Uterus (tissue), 4 donors: Measurements from ENCODE around the gene CPTP. TPM values are rescaled to one million over a fixed set of nuclear protein-coding genes. Genes with fewer than 3 reads are reported as not detected.

Experiments used
- DNase-seq, 2 donors: peaks; one replicate each; pipeline ENCODE4 v3.0.0-alpha.2; 2019 to 2020
- H3K27ac ChIP-seq, 2 donors: fragments of 200-600 bp; sonication (generic); 1 replicate in 1 of 2; 2 replicates in 1 of 2; pipeline ENCODE4 v1.5.1; 2016 to 2018
- H3K27me3 ChIP-seq, 2 donors: fragments of 200-600 bp; sonication (generic); one replicate each; pipeline ENCODE4 v1.5.1; 2018 to 2019; ENCODE audit warnings: control low read depth in 1 of 2
- H3K36me3 ChIP-seq, 2 donors: fragments of 200-600 bp; sonication (generic); one replicate each; pipeline ENCODE4 v1.5.1; 2019; ENCODE audit warnings: control low read depth in 1 of 2
- H3K4me1 ChIP-seq, 2 donors: fragments of 200-600 bp; sonication (generic); one replicate each; pipeline ENCODE4 v1.5.1; 2018 to 2019; ENCODE audit warnings: control low read depth in 1 of 2
- H3K4me3 ChIP-seq, 2 donors: fragments of 200-600 bp; sonication (generic); 1 replicate in 1 of 2; 2 replicates in 1 of 2; pipeline ENCODE4 v1.5.1; 2018 to 2019; ENCODE audit warnings: mild to moderate bottlenecking in 1 of 2
- H3K9me3 ChIP-seq, 2 donors: fragments of 200-600 bp; sonication (generic); one replicate each; pipeline ENCODE4 v1.5.1; 2019; ENCODE audit warnings: control low read depth in 1 of 2
- CTCF ChIP-seq, 4 experiments: fragments of 200-600 bp in 2 of 4; fragments of 450-650 bp in 2 of 4; sonication (generic) in 2 of 4; IDR thresholded peaks; one replicate each; pipeline ENCODE4 v1.5.1; 2016 to 2019; ENCODE audit warnings: antibody characterized with exemption in 4 of 4, mild to moderate bottlenecking in 2 of 4, moderate library complexity in 1 of 4
- POLR2A ChIP-seq, 2 donors: fragments of 450-650 bp; IDR thresholded peaks; one replicate each; pipeline ENCODE4 v1.6.1; 2016; ENCODE audit warnings: antibody characterized with exemption in 2 of 2, mild to moderate bottlenecking in 1 of 2, moderate library complexity in 1 of 2
- intact Hi-C: fragments of 100-400 bp; cut with DNase I; formaldehyde crosslinking; loops from one replicate; pipeline ENCODE4 v1.15.1; 2023; ENCODE audit warnings: low total_unique reads
- total RNA-seq, 4 donors: library from RNA; depleted of rRNA in 3 of 4; stranded (reverse); fragments of >200 nt in 3 of 4; gene quantifications; one replicate each; pipeline versions ENCODE4 v1.1.0 to v1.2.4, GENCODE V29; 2014 to 2023
- donor health status: DM: yes; HTN: yes; CAD: no.

CPTP gene
- total RNA-seq, 4 donors from 2014 or later: 3.5 to 23.9 (median 16.4) TPM

DNA sequence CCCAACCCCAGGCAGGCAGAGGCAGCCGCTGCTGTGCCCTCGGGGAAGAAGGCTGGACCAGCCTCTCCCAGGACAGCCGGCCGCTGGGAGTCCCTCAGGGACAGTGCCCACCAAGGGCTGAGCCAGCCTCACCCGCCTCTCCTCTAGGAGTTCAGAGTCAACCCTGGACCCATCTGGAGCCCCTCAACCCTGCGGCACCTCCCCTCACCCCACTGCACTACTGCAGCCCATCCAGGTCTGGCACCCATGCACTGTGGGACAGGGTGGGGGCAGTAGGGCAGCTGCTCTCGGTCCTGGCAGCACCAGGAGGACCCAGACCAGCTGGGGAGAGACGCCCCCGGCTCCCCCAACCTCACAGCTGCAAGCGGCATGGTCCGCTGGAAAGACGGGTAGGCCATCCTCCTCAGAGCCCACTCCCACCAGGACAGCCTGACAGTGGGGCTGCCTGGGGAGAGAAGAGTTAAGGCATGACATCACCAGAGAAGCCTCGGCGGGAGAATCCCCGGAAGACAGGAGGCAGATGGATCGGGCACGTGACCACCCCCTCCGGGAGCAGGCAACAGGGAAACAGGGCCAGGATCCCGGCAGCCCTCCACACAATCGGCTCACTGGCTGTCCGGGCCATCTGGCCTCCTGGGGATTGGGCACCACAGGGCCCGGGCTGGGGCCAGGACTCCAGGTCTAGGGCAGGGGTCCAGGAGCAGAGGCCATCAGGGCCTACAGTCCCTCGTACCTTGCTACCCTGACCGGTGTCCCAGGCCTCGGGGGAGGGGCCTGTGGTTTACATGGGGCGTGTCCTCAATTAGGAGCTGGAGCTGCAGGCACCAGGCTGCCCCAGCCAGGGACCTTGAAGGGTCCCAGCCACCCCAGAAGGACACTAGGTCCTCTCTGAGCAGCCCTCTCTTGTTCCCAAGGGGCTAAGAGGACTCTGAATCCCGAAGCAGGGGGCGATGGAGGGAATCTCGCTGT is 20.0 kb upstream of the CPTP start:
- Histone ChIP-seq H3K36me3 (no peaks in the 10 kb centered on the region), H3K4me3 (peak overlapping the region; percentile 37 to 66), H3K27ac (peak overlapping the region; percentile 87), H3K4me1 (peaks cover 0 to 31% of the 10 kb centered on the region in 2 donors), H3K27me3 (no peaks in the 10 kb centered on the region), H3K9me3 (no peaks in the 10 kb centered on the region)
- TF ChIP-seq CTCF (IDR thresholded peaks at IDR 0.05): peak in 1 of 4 experiments; percentile 3
- peak in 1 of 2 donors; percentile 34 for TF ChIP-seq POLR2A (IDR thresholded peaks at IDR 0.05)
- DNase-seq: peak; percentile 90 to 93
- intact Hi-C loops: loop anchor here (10.0 kb wide), 1 partner anchor 50 kb away; the partner anchor contains the start of gene MXRA8

DNA sequence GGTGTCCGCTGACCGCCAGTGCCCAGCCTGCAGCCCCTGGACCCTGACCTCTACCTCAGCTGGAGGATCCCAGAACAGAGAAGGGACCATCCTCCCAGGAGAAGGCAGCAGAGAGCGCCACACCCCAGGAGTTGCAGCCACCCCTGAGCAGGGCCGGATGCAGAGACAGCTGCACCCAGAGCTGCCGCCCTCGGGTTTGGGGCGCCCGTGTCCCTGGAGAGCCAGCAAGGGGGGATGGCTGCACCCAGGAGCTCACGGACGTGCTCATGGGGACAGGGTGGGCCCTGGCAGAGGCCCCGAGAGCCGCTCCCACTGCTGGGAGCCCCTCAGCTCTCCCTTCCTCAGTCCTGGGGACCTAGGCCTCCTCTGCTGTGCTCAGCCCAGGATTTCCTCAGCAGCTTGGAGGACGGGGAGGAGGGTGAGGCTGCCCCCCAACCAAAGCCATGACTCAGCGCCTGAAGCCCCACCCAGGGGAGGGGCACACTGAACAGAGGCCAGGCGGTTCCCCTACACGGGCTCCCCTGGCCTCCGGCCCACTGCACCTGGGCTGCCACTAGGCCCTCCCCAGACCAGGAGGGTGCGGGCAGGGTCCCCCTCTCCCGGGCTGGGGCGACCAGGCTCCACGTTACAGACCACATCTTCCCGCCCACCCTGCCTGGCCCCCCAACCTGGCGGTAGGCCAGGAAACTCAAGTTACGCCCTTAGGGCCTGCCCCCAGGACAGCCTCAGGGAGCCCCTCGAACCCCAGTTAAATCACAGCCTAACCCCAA is 19.1 kb upstream of the CPTP start:
- TF ChIP-seq POLR2A (IDR thresholded peaks at IDR 0.05) (peak in 1 of 2 donors; percentile 34), CTCF (IDR thresholded peaks at IDR 0.05) (no peak)
- DNase-seq: peak; percentile 85 to 89
- Histone ChIP-seq H3K9me3 (no peaks in the 10 kb centered on the region), H3K4me1 (peaks cover 0 to 36% of the 10 kb centered on the region in 2 donors), H3K27me3 (no peaks in the 10 kb centered on the region), H3K36me3 (no peaks in the 10 kb centered on the region), H3K4me3 (peak overlapping the region; percentile 37 to 66), H3K27ac (peak overlapping the region; percentile 87)
- intact Hi-C loops: loop anchor here (10.0 kb wide), 1 partner anchor 49 kb away; the partner anchor contains the start of gene MXRA8

DNA sequence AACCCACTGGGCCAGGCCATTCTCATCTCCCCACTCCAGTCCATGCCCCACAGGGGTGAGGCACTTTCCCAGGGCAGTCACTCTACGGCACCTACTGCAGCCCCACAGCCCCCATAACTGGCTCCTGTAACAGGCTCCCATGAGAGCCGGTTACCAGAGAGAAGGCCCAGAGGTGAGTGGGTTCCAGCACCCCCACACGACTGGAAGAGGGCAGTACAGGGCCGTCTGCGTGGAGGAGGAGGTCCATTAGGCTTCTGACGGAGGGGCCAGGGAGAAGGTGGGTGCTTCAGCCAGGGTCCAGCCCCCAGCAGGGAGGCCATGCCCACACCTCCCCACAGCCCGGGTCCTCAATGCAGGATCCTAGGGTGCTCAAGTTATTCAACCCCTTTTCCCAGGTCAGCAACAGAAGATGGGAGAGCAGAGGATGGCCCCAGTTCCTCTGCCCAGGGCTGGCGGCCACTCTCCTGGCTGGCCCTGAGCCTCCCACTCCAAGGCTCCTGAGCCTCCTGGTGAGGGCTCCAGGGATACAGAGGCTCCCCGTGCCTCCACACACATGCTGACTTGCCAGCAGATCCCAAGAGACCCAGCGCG is 18.4 kb upstream of the CPTP start:
- Histone ChIP-seq H3K27me3 (no peaks in the 10 kb centered on the region), H3K36me3 (no peaks in the 10 kb centered on the region), H3K4me3 (peak overlapping the region; percentile 37 to 66), H3K4me1 (peaks cover 0 to 36% of the 10 kb centered on the region in 2 donors), H3K9me3 (no peaks in the 10 kb centered on the region), H3K27ac (peak overlapping the region; percentile 87)
- no peak for DNase-seq
- intact Hi-C loops: loop anchor here (10.0 kb wide), 1 partner anchor 49 kb away; the partner anchor contains the start of gene MXRA8
- TF ChIP-seq CTCF (IDR thresholded peaks at IDR 0.05) (no peak), POLR2A (IDR thresholded peaks at IDR 0.05) (no peak)

GRCh38 chr1:1306661-1307260 is 17.8 kb upstream of the CPTP start:
- peak overlapping the region; percentile 37 to 66 for H3K4me3 ChIP-seq
- peak overlapping the region; percentile 87 to 94 for H3K27ac ChIP-seq
- TF ChIP-seq CTCF (IDR thresholded peaks at IDR 0.05) (no peak), POLR2A (IDR thresholded peaks at IDR 0.05) (no peak)
- intact Hi-C loops: loop anchor here (10.0 kb wide), 1 partner anchor 48 kb away; the partner anchor contains the start of gene MXRA8
- no peaks in the 10 kb centered on the region for H3K36me3 ChIP-seq
- H3K4me1 ChIP-seq: peaks cover 0 to 36% of the 10 kb centered on the region in 2 donors
- H3K9me3 ChIP-seq: no peaks in the 10 kb centered on the region
- no peak for DNase-seq
- no peaks in the 10 kb centered on the region for H3K27me3 ChIP-seq
